CD4-positive, alpha-beta T cell (primary cell): Measurements from ENCODE around the gene PDE4B. TPM values are rescaled to one million over a fixed set of nuclear protein-coding genes. Genes with fewer than 3 reads are reported as not detected.
A peak's percentile ranks its signal among the peaks of the same experiment; 100 is the strongest.

ENCODE experiments used
- ATAC-seq: fragments of 200-7000 bp; cut with Tn5 transposase; one replicate; pipeline ENCODE4 v1.10.0; 2022; ENCODE audit warnings: mild to moderate bottlenecking; ENCODE audit not compliant: poor library complexity
- CTCF ChIA-PET: fragments of 350-600 bp; sonication (Branson Sonifier 250); formaldehyde crosslinking; loops from one replicate; lab custom pipeline; 2021; ENCODE audit warnings: antibody characterized with exemption, inconsistent platforms; lab: Charles Lee
- POLR2A ChIA-PET: fragments of 350-600 bp; sonication (Branson Sonifier 250); formaldehyde crosslinking; loops from one replicate; lab custom pipeline; 2021; ENCODE audit warnings: antibody characterized with exemption, inconsistent platforms; lab: Charles Lee
- DNase-seq, 14 experiments: peaks; one replicate each; pipeline ENCODE4 v3.0.0-alpha.2; 2013 to 2020; ENCODE audit warnings: mixed read lengths in 2 of 14
- H3K27ac ChIP-seq, 2 donors: one replicate each; pipeline versions ENCODE4 v1.5.1 to v1.7.0; 2013; ENCODE audit warnings: low read length in 2 of 2, low read depth in 1 of 2, mild to moderate bottlenecking in 1 of 2
- H3K27me3 ChIP-seq, 2 experiments: 1 replicate in 1 of 2; 2 replicates in 1 of 2; pipeline versions ENCODE4 v1.6.1 to v1.7.0; 2013; ENCODE audit warnings: low read length in 2 of 2, control low read depth in 1 of 2, mild to moderate bottlenecking in 1 of 2, moderate library complexity in 1 of 2; ENCODE audit not compliant: insufficient read depth in 2 of 2, control insufficient read depth in 1 of 2
- H3K36me3 ChIP-seq: one replicate; pipeline ENCODE4 v1.6.1; 2013; ENCODE audit warnings: low read length, control low read depth; ENCODE audit not compliant: insufficient read depth
- H3K4me1 ChIP-seq: one replicate; pipeline ENCODE4 v1.6.1; 2013; ENCODE audit warnings: low read length, control low read depth; ENCODE audit not compliant: insufficient read depth
- H3K4me3 ChIP-seq: one replicate; pipeline ENCODE4 v1.5.1; 2013; ENCODE audit warnings: mild to moderate bottlenecking, low read length, moderate library complexity
- H3K9me3 ChIP-seq, 2 experiments: 1 replicate in 1 of 2; 2 replicates in 1 of 2; pipeline versions ENCODE4 v1.6.1 to v1.7.0; 2013; ENCODE audit warnings: low read length in 2 of 2, mild to moderate bottlenecking in 2 of 2, control low read depth in 1 of 2, moderate library complexity in 1 of 2; ENCODE audit not compliant: control insufficient read depth in 1 of 2, insufficient read depth in 1 of 2
- H3K27ac Mint-ChIP-seq: one replicate; pipeline ENCODE4 v1.8.0; 2020; ENCODE audit warnings: mixed read lengths
- H3K27me3 Mint-ChIP-seq: one replicate; pipeline ENCODE4 v1.8.0; 2021; ENCODE audit warnings: mixed read lengths
- H3K36me3 Mint-ChIP-seq: one replicate; pipeline ENCODE4 v1.8.0; 2021; ENCODE audit warnings: low read depth, mixed read lengths
- H3K4me1 Mint-ChIP-seq: one replicate; pipeline ENCODE4 v1.8.0; 2021; ENCODE audit warnings: low read depth, mixed read lengths
- H3K4me3 Mint-ChIP-seq: one replicate; pipeline ENCODE4 v1.8.0; 2020; ENCODE audit warnings: mild to moderate bottlenecking, mixed read lengths
- H3K9me3 Mint-ChIP-seq: one replicate; pipeline ENCODE4 v1.8.0; 2020; ENCODE audit warnings: mixed read lengths
- CTCF ChIP-seq: fragments of 200-600 bp; IDR thresholded peaks from one replicate; pipeline ENCODE4 v1.8.0; 2022; ENCODE audit warnings: antibody characterized with exemption, mild to moderate bottlenecking
- intact Hi-C, 2 experiments: fragments of 100-400 bp; cut with DNase I in 1 of 2; cut with micrococcal nuclease in 1 of 2; formaldehyde crosslinking; loops; one replicate each; pipeline versions ENCODE4 v1.15.1 to v1.9.0; 2023 to 2025; cut with DNase I, micrococcal nuclease
- total RNA-seq, 174 experiments: library from RNA in 2 of 174; stranded (reverse) in 2 of 174; gene quantifications; one replicate each; pipeline ENCODE4 v1.2.3 and lab custom pipeline; 2021 to 2026

The PDE4B gene
- total RNA-seq, 2 experiments from 2014 or later: 155 to 159 TPM

- no peak overlapping the region for H3K4me3 Mint-ChIP-seq
- peaks cover 26% of the 10 kb centered on the region for H3K4me1 ChIP-seq
- no peak for TF ChIP-seq CTCF
- no peaks in the 10 kb centered on the region for H3K9me3 Mint-ChIP-seq
- no peaks in the 10 kb centered on the region for H3K9me3 ChIP-seq
- DNase-seq (peak in 2 of 14 experiments; percentile 31 to 32), ATAC-seq (no peak)
- no peaks in the 10 kb centered on the region for H3K36me3 ChIP-seq
- H3K27ac ChIP-seq: no peak overlapping the region
- no peaks in the 10 kb centered on the region for H3K27me3 ChIP-seq
- no peak overlapping the region for H3K4me3 ChIP-seq
- no peaks in the 10 kb centered on the region for H3K36me3 Mint-ChIP-seq
- CTCF ChIA-PET: interaction anchor here (1.2 to 18.2 kb wide), 3 partner anchors 8 to 195 kb away, joined by 3 to 172 read pairs (median 20); no protein-coding TSS in a partner anchor
- intact Hi-C loops: loop anchor here in 1 of 2 experiments (10.0 kb wide), 1 partner anchor 566 kb away; no protein-coding TSS in a partner anchor
- H3K27ac Mint-ChIP-seq: no peak overlapping the region
- POLR2A ChIA-PET: interaction anchor here (1.0 to 2.1 kb wide), 2 partner anchors 90 to 194 kb away, joined by 3 to 11 read pairs; no protein-coding TSS in a partner anchor
- H3K27me3 Mint-ChIP-seq: no peaks in the 10 kb centered on the region
- H3K4me1 Mint-ChIP-seq: peaks cover 28% of the 10 kb centered on the region
Observed at GRCh38 chr1:66250478-66250877, 457.8 kb downstream of the PDE4B start.

GRCh38 chr1:66251546-66251945 is 458.9 kb downstream of the PDE4B start:
- peak in 1 of 14 experiments; percentile 29 for DNase-seq
- H3K9me3 ChIP-seq: no peaks in the 10 kb centered on the region
- H3K36me3 Mint-ChIP-seq: no peaks in the 10 kb centered on the region
- H3K4me1 ChIP-seq: peaks cover 17% of the 10 kb centered on the region
- no peak for ATAC-seq
- intact Hi-C loops: loop anchor here in 1 of 2 experiments (10.0 kb wide), 1 partner anchor 567 kb away; no protein-coding TSS in a partner anchor
- H3K27ac Mint-ChIP-seq: no peak overlapping the region
- no peaks in the 10 kb centered on the region for H3K36me3 ChIP-seq
- H3K9me3 Mint-ChIP-seq: no peaks in the 10 kb centered on the region
- TF ChIP-seq CTCF: no peak
- H3K27ac ChIP-seq: no peak overlapping the region
- ChIA-PET POLR2A (interaction anchor here (2.1 kb wide), 2 partner anchors 193 to 195 kb away, joined by 10 to 11 read pairs; no protein-coding TSS in a partner anchor), CTCF (interaction anchor here (0.8 to 18.2 kb wide), 4 partner anchors 9 to 198 kb away, joined by 3 to 172 read pairs (median 13); no protein-coding TSS in a partner anchor)
- no peak overlapping the region for H3K4me3 ChIP-seq
- no peak overlapping the region for H3K4me3 Mint-ChIP-seq
- peaks cover 28% of the 10 kb centered on the region for H3K4me1 Mint-ChIP-seq
- no peaks in the 10 kb centered on the region for H3K27me3 Mint-ChIP-seq
- H3K27me3 ChIP-seq: no peaks in the 10 kb centered on the region

DNA sequence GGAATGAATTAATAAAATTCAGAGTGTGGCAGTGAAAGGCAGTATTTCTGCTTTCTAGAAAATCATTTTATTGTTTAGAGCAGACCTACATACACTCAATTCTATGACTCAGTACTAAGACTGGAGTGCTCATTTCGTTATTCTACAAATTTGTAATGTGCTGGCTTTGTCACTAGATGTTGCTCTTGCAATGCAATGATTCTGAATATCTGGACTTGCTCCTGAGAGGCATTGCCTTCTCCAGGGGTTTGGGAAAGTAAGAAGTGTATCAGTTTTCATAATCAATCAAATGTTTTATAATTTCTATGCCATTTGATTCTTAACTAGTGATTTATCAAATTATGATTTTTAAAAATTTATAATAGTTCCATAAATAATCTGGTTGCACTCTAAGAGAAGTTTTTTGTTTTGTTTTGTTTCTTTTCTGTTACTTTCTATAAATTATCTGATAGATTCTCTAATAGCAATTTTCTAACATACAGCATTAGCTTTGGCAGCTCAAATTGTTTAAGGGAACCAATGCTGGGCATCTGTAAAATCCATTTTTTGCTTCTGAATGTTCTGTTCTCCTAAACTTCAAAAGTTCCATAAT is 460.7 kb downstream of the PDE4B start:
- peak; percentile 94 for TF ChIP-seq CTCF
- POLR2A ChIA-PET: interaction anchor here (0.5 to 1.8 kb wide), 4 partner anchors 83 to 835 kb away, joined by 3 to 9 read pairs (median 4); no protein-coding TSS in a partner anchor
- CTCF ChIA-PET: interaction anchor here (0.7 to 18.2 kb wide), 4 partner anchors 10 to 192 kb away, joined by 3 to 172 read pairs (median 12); no protein-coding TSS in a partner anchor

More for the DNA sequence above, 460.7 kb downstream of the PDE4B start:
- Mint-ChIP-seq H3K4me1 (peaks cover 15% of the 10 kb centered on the region), H3K27ac (no peak overlapping the region), H3K4me3 (no peak overlapping the region), H3K36me3 (no peaks in the 10 kb centered on the region), H3K27me3 (no peaks in the 10 kb centered on the region), H3K9me3 (no peaks in the 10 kb centered on the region)
- Histone ChIP-seq H3K27ac (no peak overlapping the region), H3K9me3 (no peaks in the 10 kb centered on the region), H3K27me3 (no peaks in the 10 kb centered on the region), H3K4me1 (peaks cover 3% of the 10 kb centered on the region), H3K36me3 (no peaks in the 10 kb centered on the region), H3K4me3 (no peak overlapping the region)
- ATAC-seq (peak; percentile 65), DNase-seq (peak in 4 of 14 experiments; percentile 30 to 75 (median 69))
- intact Hi-C loops: loop anchor here (1.0 to 10.0 kb wide), 3 partner anchors 192 to 569 kb away; no protein-coding TSS in a partner anchor
